ENCODE measurements around the gene DYNLL1.

GRCh38 chr12:120497524-120498150 lies 1.7 kb downstream of the DYNLL1 start:
- TF ChIP-seq CTCF (IDR thresholded peaks at IDR 0.05) (no peak), POLR2A (IDR thresholded peaks at IDR 0.05) (no peak)

All from gastroesophageal sphincter (tissue), 3 donors.